H9 (cell line): ENCODE measurements around the gene BRAF. TPM values are rescaled to one million over a fixed set of nuclear protein-coding genes. Genes with fewer than 3 reads are reported as not detected.
A peak's percentile ranks its signal among the peaks of the same experiment; 100 is the strongest.

Experiments used
- DNase-seq: peaks from one replicate; pipeline ENCODE4 v3.0.0-alpha.2; 2017
- H2AFZ ChIP-seq: one replicate; pipeline ENCODE4 v1.6.1; 2013; ENCODE audit warnings: mild to moderate bottlenecking, low read length, control low read depth, moderate library complexity
- H2AK5ac ChIP-seq: 2 replicates; pipeline ENCODE4 v1.6.1; 2013; ENCODE audit warnings: low read length, control low read depth, mixed read lengths; ENCODE audit not compliant: insufficient read length
- H2BK120ac ChIP-seq: one replicate; pipeline ENCODE4 v1.6.1; 2013; ENCODE audit warnings: low read depth, mild to moderate bottlenecking, low read length, control low read depth, inconsistent platforms; ENCODE audit not compliant: poor library complexity, severe bottlenecking
- H2BK12ac ChIP-seq: 2 replicates; pipeline ENCODE4 v1.6.1; 2013; ENCODE audit warnings: low read length, control low read depth, mixed read lengths, low read depth; ENCODE audit not compliant: insufficient read length
- H2BK15ac ChIP-seq: 2 replicates; pipeline ENCODE4 v1.6.1; 2013; ENCODE audit warnings: low read depth, low read length, control low read depth
- H2BK20ac ChIP-seq: one replicate; pipeline ENCODE4 v1.6.1; 2013; ENCODE audit warnings: low read depth, mild to moderate bottlenecking, low read length, control low read depth, inconsistent platforms; ENCODE audit not compliant: poor library complexity, severe bottlenecking
- H2BK5ac ChIP-seq: 2 replicates; pipeline ENCODE4 v1.6.1; 2013; ENCODE audit warnings: low read length, control low read depth, mixed read lengths; ENCODE audit not compliant: insufficient read length
- H3K14ac ChIP-seq: 2 replicates; pipeline ENCODE4 v1.6.1; 2013; ENCODE audit warnings: low read length, control low read depth; ENCODE audit not compliant: insufficient read depth
- H3K18ac ChIP-seq: 2 replicates; pipeline ENCODE4 v1.6.1; 2013; ENCODE audit warnings: low read depth, mild to moderate bottlenecking, mixed read lengths, low read length, control low read depth; ENCODE audit not compliant: insufficient read length
- H3K23ac ChIP-seq: 2 replicates; pipeline ENCODE4 v1.6.1; 2013; ENCODE audit warnings: low read length, control low read depth, mixed read lengths, low read depth; ENCODE audit not compliant: insufficient read length
- H3K23me2 ChIP-seq: 2 replicates; pipeline ENCODE4 v1.6.1; 2013; ENCODE audit warnings: low read depth, mild to moderate bottlenecking, mixed read lengths, low read length, control low read depth; ENCODE audit not compliant: insufficient read length, poor library complexity, severe bottlenecking
- H3K27ac ChIP-seq: 2 replicates; pipeline ENCODE4 v1.5.1; 2013; ENCODE audit warnings: low read length, control low read depth, mixed read lengths, low read depth; ENCODE audit not compliant: insufficient read length
- H3K27me3 ChIP-seq: 2 replicates; pipeline ENCODE4 v1.6.1; 2013; ENCODE audit warnings: low read length, control low read depth, inconsistent platforms; ENCODE audit not compliant: insufficient read depth
- H3K4ac ChIP-seq: 2 replicates; pipeline ENCODE4 v1.6.1; 2013; ENCODE audit warnings: low read depth, mild to moderate bottlenecking, control low read depth, inconsistent platforms, low read length, moderate library complexity
- H3K4me1 ChIP-seq: 2 replicates; pipeline ENCODE4 v1.6.1; 2013; ENCODE audit warnings: low read length, control low read depth, inconsistent platforms; ENCODE audit not compliant: insufficient read depth
- H3K4me2 ChIP-seq: 2 replicates; pipeline ENCODE4 v1.6.1; 2013; ENCODE audit warnings: low read length, control low read depth, mixed read lengths; ENCODE audit not compliant: insufficient read length, insufficient read depth
- H3K56ac ChIP-seq: 2 replicates; pipeline ENCODE4 v1.6.1; 2013; ENCODE audit warnings: low read depth, mild to moderate bottlenecking, mixed read lengths, low read length, control low read depth; ENCODE audit not compliant: insufficient read length
- H3K79me1 ChIP-seq: 2 replicates; pipeline ENCODE4 v1.6.1; 2013; ENCODE audit warnings: low read depth, mild to moderate bottlenecking, moderate library complexity, low read length, control low read depth, inconsistent platforms; ENCODE audit not compliant: insufficient read depth, poor library complexity, severe bottlenecking
- H3K79me2 ChIP-seq: 2 replicates; pipeline ENCODE4 v1.6.1; 2013; ENCODE audit warnings: low read length, control low read depth, inconsistent platforms; ENCODE audit not compliant: insufficient read depth
- H3K9ac ChIP-seq: 2 replicates; pipeline ENCODE4 v1.6.1; 2013; ENCODE audit warnings: low read length, control low read depth, mixed read lengths; ENCODE audit not compliant: insufficient read length; ENCODE audit errors: extremely low read depth
- H3K9me3 ChIP-seq: one replicate; pipeline ENCODE4 v1.6.1; 2013; ENCODE audit warnings: low read depth, low read length, inconsistent platforms; ENCODE audit not compliant: control insufficient read depth
- H3T11ph ChIP-seq: one replicate; pipeline ENCODE4 v1.6.1; 2013; ENCODE audit warnings: mild to moderate bottlenecking, low read length, control low read depth, inconsistent platforms
- H4K20me1 ChIP-seq: one replicate; pipeline ENCODE4 v1.6.1; 2013; ENCODE audit not compliant: control insufficient read depth, insufficient read length, insufficient read depth
- H4K5ac ChIP-seq: 2 replicates; pipeline ENCODE4 v1.6.1; 2013; ENCODE audit warnings: low read depth, mild to moderate bottlenecking, mixed read lengths, low read length, control low read depth; ENCODE audit not compliant: insufficient read length
- H4K8ac ChIP-seq: replicated peaks from 2 replicates; pipeline ENCODE4 v1.6.1; 2013; ENCODE audit warnings: low read length, control low read depth, mixed read lengths, low read depth; ENCODE audit not compliant: insufficient read length
- H4K91ac ChIP-seq: 2 replicates; pipeline ENCODE4 v1.6.1; 2013; ENCODE audit warnings: low read depth, mild to moderate bottlenecking, moderate library complexity, mixed read lengths, low read length, control low read depth; ENCODE audit not compliant: insufficient read length
- H3K27ac Mint-ChIP-seq, 3 experiments: 2 replicates in 2 of 3; 3 replicates in 1 of 3; pipeline ENCODE4 v1.8.0; 2020 to 2021; ENCODE audit warnings: mixed read lengths in 3 of 3, mild to moderate bottlenecking in 1 of 3, moderate library complexity in 1 of 3
- H3K27me3 Mint-ChIP-seq: 2 replicates; pipeline ENCODE4 v1.8.0; 2021; ENCODE audit warnings: low read depth, mild to moderate bottlenecking, moderate library complexity, mixed read lengths
- H3K36me3 Mint-ChIP-seq, 3 experiments: 2 replicates in 2 of 3; 3 replicates in 1 of 3; pipeline ENCODE4 v1.8.0; 2020 to 2021; ENCODE audit warnings: low read depth in 3 of 3, mixed read lengths in 3 of 3; ENCODE audit not compliant: insufficient read depth in 1 of 3
- H3K4me1 Mint-ChIP-seq, 2 experiments: 2 replicates each; pipeline ENCODE4 v1.8.0; 2020; ENCODE audit warnings: mixed read lengths in 2 of 2
- H3K4me3 Mint-ChIP-seq, 2 experiments: 2 replicates in 1 of 2; 3 replicates in 1 of 2; pipeline ENCODE4 v1.8.0; 2020 to 2021; ENCODE audit warnings: mild to moderate bottlenecking in 2 of 2, mixed read lengths in 2 of 2, moderate library complexity in 1 of 2
- H3K9me3 Mint-ChIP-seq, 2 experiments: 2 replicates in 1 of 2; 3 replicates in 1 of 2; pipeline ENCODE4 v1.8.0; 2020; ENCODE audit warnings: mild to moderate bottlenecking in 2 of 2, mixed read lengths in 2 of 2, moderate library complexity in 1 of 2
- WGBS: extraction: QIAGEN DNeasy Blood & Tissue Kit; methylation state at CpG from one replicate; pipeline ENCODE4 v1.1.7; 2013; ENCODE audit warnings: missing lambda C conversion rate, low lambda C conversion rate, mixed read lengths; ENCODE audit not compliant: insufficient read length; ENCODE audit errors: extremely low coverage; 5-methylcytosine and 5-hydroxymethylcytosine counted together
- total RNA-seq: library from RNA; stranded (reverse); gene quantifications from 2 replicates; pipeline ENCODE4 v1.2.1, GENCODE V29; 2021
- TF ChIP-seq, protein P1 (sequence below): fragments of 200-600 bp; sonication (generic); conservative IDR thresholded peaks from 3 replicates; pipeline ENCODE4 v1.8.0; 2021; ENCODE audit warnings: antibody characterized with exemption, mild to moderate bottlenecking

Gene BRAF
- total RNA-seq, 1 experiment from 2014 or later = 32.9 TPM

- peaks cover 5% of the 10 kb centered on the region for H3K23me2 ChIP-seq
- TF ChIP-seq, protein P1, sequence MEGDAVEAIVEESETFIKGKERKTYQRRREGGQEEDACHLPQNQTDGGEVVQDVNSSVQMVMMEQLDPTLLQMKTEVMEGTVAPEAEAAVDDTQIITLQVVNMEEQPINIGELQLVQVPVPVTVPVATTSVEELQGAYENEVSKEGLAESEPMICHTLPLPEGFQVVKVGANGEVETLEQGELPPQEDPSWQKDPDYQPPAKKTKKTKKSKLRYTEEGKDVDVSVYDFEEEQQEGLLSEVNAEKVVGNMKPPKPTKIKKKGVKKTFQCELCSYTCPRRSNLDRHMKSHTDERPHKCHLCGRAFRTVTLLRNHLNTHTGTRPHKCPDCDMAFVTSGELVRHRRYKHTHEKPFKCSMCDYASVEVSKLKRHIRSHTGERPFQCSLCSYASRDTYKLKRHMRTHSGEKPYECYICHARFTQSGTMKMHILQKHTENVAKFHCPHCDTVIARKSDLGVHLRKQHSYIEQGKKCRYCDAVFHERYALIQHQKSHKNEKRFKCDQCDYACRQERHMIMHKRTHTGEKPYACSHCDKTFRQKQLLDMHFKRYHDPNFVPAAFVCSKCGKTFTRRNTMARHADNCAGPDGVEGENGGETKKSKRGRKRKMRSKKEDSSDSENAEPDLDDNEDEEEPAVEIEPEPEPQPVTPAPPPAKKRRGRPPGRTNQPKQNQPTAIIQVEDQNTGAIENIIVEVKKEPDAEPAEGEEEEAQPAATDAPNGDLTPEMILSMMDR = no peak
Measured at GRCh38 chr7:140695381-140695780, 229.3 kb downstream of the BRAF start.

More at GRCh38 chr7:140695381-140695780, 229.3 kb downstream of the BRAF start:
- H3K27ac ChIP-seq = no peak overlapping the region
- no peaks in the 10 kb centered on the region for H3K9me3 ChIP-seq
- no peak overlapping the region for H2BK5ac ChIP-seq
- no peaks in the 10 kb centered on the region for H4K20me1 ChIP-seq
- H3K79me2 ChIP-seq = peaks cover 7% of the 10 kb centered on the region; the same call in 1 of the 2 replicates
- no peak overlapping the region for H3K9ac ChIP-seq
- H4K5ac ChIP-seq = no peak overlapping the region
- no peak overlapping the region for H3T11ph ChIP-seq
- no peak for DNase-seq
- WGBS = no CpG with 5 or more reads among the region's 11 CpGs
- H4K8ac ChIP-seq = no peak overlapping the region
- no peak overlapping the region for H2BK120ac ChIP-seq
- H3K4ac ChIP-seq = no peak overlapping the region
- no peak overlapping the region for H3K18ac ChIP-seq
- Mint-ChIP-seq H3K36me3 (peaks cover 0 to 3% (median 3%) of the 10 kb centered on the region in 3 experiments; a peak in 5 of 7 replicates), H3K27ac (no peak overlapping the region; a peak in 1 of 7 replicates), H3K27me3 (no peaks in the 10 kb centered on the region; the same call in 1 of the 2 replicates), H3K4me3 (peak overlapping the region in 1 of 2 experiments; percentile 98; a peak in 2 of 5 replicates), H3K9me3 (no peaks in the 10 kb centered on the region), H3K4me1 (peaks cover 15 to 17% of the 10 kb centered on the region in 2 experiments)
- H3K4me1 ChIP-seq = no peaks in the 10 kb centered on the region
- H2BK12ac ChIP-seq = no peak overlapping the region
- no peak overlapping the region for H4K91ac ChIP-seq
- no peak overlapping the region for H3K23ac ChIP-seq
- H3K27me3 ChIP-seq = no peaks in the 10 kb centered on the region
- H3K4me2 ChIP-seq = no peak overlapping the region
- no peak overlapping the region for H2BK15ac ChIP-seq
- no peak overlapping the region for H2BK20ac ChIP-seq
- no peak overlapping the region for H3K56ac ChIP-seq
- H2AFZ ChIP-seq = no peak overlapping the region
- no peak overlapping the region for H3K14ac ChIP-seq
- peaks cover 4% of the 10 kb centered on the region for H3K79me1 ChIP-seq
- no peak overlapping the region for H2AK5ac ChIP-seq
